Head of caudate nucleus (tissue), 42 donors: ENCODE data around the gene OR13C5.
"Not testable (repeated sequence)": the region's sequence is repeated elsewhere in the genome, so short reads cannot be mapped to it uniquely, and the experiment has no call there.

Experiments used
- DNase-seq, 42 donors: peaks; one replicate each; pipeline versions ENCODE4 v3.0.0 to v3.0.0-alpha.2; 2020 to 2021; ENCODE audit warnings: mixed read lengths in 7 of 42
- intact Hi-C: fragments of 100-400 bp; cut with DNase I; formaldehyde crosslinking; loops from one replicate; pipeline ENCODE4 v1.15.0; 2022

OR13C5 gene, protein sequence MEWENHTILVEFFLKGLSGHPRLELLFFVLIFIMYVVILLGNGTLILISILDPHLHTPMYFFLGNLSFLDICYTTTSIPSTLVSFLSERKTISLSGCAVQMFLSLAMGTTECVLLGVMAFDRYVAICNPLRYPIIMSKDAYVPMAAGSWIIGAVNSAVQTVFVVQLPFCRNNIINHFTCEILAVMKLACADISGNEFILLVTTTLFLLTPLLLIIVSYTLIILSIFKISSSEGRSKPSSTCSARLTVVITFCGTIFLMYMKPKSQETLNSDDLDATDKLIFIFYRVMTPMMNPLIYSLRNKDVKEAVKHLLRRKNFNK

DNA sequence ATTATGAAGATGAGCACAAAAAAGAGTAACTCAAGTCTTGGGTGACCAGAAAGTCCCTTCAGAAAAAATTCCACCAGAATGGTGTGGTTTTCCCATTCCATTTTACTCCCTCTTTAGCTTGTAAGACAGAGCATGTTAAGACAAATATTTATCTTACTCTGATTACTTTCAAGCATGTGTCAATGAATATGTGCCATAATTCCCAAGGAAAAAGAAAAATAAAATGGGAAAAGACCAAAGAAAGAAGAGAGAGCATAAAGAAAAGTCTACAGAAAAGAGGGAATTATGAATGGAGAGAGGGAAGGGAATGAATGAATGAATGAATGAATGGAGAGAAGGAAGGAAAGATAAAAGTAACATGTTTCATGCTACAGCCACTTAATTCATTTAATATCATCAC, at the start of gene OR13C5:
Gene OR13C5, minus strand, starts transcription at position 101 of the 400 bp plus-strand sequence. Its CDS starts 0 bp downstream, at position 101.
- DNase-seq, intact Hi-C loops: not testable (repeated sequence)

DNA sequence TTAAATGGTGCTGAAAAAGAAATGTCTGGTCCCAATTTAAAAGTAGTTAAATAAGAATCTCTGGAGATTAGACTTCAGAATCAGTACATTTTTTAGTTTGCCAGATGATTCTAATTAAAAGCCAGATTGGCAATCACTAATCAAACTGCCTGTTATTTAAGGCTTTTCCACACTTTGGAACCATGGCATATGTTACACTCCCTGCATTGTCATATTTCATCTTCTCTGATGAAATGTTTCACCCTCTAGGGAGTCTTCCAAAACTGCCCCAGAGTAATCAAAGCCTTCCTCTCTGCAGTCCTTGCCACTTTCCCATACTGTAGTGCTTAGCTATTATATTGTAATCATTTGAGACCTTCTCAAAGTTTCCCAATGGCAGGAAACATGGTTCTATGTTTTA, 36.2 kb upstream of the OR13C5 start:
- no peak for DNase-seq
- intact Hi-C loops, result no loop called here

DNA sequence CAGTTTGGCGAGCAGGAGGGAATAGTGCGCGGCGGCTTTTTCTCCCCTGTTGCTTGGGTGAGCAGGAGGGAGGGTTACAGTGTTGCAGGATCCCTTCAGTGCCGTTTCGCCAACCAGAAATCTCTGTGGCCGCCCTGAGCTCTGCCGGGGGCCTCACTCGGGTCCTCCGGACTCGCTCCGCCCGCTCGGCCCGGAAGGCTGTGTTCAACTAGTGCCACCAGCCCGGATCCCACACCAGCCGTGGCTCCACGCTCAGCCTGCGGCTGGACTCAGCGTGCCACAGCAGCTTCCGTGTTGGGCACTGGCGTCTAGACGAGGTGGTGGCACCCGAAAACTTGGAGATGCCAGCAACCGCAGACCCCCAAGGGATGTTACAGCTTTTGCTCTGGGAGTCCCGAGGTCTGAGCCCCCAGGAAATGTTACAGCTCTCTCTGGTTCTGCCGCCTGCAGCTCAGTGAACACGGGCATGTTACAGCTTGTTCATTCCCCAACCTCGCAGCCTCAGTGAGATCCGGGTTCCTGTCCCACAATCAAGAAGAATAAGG, 34.8 kb upstream of the OR13C5 start:
- no peak for DNase-seq
- intact Hi-C loops, result no loop called here

DNA sequence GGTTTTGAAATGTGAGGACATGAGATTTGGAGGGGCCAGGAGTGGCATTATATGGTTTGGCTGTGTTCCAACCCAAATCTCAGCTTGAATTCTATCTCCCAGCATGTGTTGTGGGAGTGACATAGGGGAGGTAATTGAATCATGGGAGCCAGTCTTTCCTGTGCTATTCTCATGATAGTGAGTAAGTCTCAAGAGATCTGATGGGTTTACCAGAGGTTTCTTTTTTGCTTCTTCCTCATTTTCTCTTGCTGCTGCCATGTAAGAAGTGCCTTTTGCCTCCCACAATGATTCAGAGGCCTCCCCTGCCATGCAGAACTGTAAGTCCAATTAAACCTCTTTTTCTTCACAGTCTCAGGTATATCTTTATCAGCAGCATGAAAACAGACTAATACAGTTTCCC, 26.8 kb upstream of the OR13C5 start:
- DNase-seq, intact Hi-C loops: not testable (repeated sequence)

DNA sequence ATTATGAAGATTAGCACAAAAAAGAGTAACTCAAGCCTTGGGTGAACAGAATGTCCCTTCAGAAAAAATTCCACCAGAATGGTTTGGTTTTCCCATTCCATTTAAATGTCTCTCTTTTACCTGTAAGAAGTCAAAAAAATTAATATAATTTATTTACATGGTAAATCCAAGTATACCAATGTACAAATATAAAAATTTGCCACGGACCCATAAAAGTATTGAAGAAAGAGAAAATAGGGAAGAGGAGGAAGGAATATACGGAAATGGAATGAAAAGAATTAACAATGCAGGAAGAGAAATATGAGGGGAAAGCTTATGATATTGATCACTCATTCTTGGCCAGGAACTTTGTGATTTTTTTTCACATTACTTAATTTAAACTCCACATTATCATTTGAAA, 18.9 kb upstream of the OR13C5 start, which contains the start of gene OR13C9:
Gene OR13C9, minus strand, starts transcription at position 101 of the 400 bp plus-strand sequence. Its CDS starts 0 bp downstream, at position 101.
- no peak for DNase-seq
- intact Hi-C loops, result no loop called here

DNA sequence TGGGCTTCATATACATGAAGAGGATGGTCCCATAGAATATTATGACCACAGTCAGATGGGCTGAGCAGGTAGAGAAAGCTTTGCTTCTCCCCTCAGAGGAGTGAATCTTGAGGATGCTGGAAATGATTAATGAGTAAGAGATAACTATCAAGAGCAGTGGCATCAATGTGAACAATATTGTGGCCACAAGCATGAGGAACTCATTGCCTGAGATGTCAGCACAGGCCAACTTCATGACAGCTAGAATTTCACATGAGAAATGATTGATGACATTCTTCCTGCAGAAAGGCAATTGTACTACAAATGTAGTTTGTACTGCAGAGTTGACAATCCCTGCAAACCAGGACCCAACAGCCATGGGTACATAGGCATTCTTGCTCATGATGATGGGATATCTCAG, 18.2 kb upstream of the OR13C5 start:
- intact Hi-C loops, result no loop called here
- no peak for DNase-seq

DNA sequence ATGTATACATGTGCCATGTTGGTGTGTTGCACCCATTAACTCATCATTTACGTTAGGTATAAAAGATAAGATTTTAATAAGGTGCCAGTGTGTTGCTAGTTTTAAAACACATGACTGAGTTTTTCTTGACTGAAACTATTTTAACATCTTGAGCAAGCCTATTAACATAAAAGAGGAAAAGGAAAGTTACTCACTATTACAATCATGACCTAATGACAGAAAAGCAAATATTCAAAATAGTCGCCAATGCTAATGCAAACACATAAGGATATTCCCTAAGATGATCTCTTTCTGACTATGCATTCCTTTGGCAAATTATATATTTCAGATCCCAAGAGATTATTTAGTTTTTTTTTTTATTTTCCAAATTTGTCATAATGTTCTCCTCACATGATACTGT, 12.0 kb upstream of the OR13C5 start:
- no peak for DNase-seq
- intact Hi-C loops, result no loop called here

DNA sequence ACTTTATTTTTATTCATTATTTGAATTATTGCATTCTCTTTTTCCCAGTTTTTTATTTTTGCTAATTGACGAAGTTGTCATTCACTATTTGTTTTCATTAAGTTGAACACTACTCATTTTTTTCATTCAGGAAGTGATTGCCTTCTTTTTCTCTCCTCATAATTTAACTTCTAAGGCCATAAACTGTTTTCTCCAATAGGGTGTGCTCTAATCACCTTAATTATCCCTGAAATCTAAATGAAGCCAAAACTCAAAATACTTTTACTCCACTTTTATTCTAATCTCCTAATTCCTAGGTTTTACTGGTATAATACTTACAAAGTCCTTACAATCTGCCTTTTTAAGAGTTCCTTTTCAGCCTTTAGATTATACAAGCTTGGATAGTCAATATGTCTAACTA, 9.1 kb upstream of the OR13C5 start:
- intact Hi-C loops, result no loop called here
- DNase-seq, result no peak

DNA sequence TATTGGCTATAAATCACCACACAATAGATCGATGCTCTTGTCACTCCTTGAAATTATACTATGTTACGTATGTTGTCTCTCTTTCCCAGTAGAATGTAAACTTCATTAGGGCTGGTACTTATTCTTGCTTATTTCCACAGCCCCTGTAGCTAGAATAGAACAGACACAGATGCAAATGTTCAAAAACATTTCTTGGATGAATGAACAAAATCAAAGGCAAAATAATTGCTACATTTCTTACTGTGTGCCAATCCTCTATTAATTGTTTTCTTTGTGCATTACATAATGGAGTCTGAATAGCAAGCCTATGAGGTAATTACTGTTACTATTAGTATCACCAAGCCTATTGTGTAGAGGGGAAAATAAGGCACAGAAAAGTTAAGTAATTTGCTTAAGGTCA, 6.9 kb upstream of the OR13C5 start:
- DNase-seq, result no peak
- intact Hi-C loops, result no loop called here

DNA sequence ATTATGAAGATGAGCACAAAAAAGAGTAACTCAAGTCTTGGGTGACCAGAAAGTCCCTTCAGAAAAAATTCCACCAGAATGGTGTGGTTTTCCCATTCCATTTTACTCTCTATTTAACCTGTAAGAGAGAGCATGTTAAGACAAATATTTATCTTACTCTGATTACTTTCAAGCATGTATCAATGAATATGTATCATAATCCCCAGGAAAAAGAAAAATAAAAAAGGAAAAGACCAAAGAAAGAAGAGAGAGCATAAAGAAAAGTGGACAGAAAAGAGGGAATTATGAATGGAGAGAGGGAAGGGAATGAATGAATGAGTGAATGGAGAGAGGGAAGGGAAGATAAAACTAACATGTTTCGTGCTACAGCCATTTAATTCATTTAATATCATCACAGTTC, 6.3 kb upstream of the OR13C5 start, which contains the start of gene OR13C2:
Gene OR13C2, minus strand, starts transcription at position 101 of the 400 bp plus-strand sequence. Its CDS starts 0 bp downstream, at position 101.
- intact Hi-C loops, DNase-seq: not testable (repeated sequence)

DNA sequence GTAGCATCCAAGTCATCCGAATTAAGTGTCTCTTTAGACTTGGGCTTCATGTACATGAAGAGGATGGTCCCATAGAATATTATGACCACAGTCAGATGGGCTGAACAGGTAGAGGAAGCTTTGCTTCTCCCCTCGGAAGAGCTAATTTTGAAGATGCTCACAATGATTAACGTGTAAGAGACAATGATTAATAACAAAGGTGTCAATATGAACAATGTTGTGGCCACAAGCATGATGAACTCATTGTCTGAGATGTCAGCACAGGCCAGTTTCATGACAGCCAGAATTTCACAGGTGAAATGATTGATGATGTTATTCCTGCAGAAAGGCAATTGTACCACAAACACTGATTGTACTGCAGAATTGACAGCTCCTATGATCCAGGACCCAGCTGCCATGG, 5.6 kb upstream of the OR13C5 start:
- DNase-seq, result no peak
- intact Hi-C loops, result no loop called here

DNA sequence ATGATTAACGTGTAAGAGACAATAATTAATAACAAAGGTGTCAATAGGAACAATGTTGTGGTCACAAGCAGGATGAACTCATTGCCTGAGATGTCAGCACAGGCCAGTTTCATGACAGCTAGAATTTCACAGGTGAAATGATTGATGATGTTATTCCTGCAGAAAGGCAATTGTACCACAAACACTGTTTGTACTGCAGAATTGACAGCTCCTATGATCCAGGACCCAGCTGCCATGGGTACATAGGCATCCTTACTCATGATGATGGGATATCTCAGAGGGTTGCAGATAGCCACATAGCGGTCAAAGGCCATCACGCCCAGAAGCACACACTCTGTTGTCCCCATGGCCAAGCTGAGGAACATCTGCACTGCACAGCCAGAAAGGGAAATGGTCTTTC, 464 bp downstream of the OR13C5 start:
- DNase-seq, intact Hi-C loops: not testable (repeated sequence)

DNA sequence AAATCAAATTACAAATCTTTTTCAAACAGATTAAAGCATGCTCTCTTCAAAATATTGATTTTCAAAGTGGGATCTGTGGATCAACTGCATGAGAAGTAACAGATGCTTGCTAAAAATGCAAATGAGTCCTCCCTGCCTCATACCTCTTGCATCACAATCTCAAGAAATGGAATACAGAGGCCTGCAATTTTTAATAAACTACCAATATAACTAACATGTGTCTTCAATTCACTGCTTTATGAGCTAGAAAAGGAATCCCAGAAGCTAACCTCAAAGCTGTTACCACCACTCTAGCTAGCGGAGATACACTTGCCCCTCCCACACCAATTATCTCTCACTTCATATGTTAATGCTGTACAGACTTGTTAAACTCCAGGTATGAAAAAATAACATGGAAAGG, 9.6 kb downstream of the OR13C5 start:
- intact Hi-C loops, result no loop called here
- no peak for DNase-seq

DNA sequence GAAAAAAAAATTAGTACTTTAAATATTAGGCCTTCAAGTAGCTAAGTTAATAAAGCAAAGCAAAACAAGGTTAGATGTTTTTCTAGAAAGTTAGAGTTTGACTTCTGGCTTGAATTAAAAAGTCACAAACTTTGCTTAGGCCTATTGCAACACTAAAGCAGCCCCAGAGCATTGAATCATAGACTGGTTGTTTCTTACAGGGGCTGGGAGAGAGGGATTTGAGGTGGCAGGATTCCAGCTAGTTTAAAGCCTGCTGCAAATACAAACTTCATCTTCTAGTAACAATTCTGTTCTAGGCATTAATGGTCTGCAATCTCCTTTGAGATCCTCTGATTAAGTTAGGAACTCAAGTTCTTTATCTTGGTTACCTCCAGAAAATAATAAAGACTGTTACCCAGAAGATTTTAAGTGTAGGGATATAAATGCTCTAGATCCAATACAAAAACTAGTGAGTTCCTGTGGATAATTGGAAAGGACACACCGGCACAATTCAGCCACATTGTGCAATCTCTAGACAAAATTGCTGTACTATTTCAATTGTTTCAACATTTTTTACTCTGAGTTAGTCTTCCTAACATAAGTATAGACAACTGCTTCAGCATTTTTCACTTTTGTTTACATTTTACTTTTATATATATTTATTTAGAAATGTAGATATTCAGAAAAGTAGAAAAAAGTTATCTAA, 12.6 kb downstream of the OR13C5 start:
- intact Hi-C loops, result no loop called here
- no peak for DNase-seq

DNA sequence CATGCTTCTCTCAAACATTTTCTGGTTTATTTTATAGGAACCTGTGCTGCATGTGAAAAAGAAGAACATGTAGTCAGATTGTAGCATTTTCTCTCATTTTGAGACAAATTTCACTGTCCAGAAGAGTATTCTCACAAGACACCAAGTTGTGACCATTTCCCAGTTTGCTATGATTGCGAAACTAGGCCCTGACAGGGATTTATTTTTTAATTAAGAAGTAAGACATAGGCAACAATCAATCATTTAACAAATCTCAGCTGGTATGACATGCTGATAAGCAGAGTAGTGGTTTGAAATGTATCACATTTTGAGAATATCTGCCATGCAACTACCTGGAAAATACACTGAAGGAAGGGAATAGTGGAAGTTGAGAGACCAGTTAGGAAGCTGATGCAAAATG, 18.7 kb downstream of the OR13C5 start:
- intact Hi-C loops, result no loop called here
- no peak for DNase-seq

DNA sequence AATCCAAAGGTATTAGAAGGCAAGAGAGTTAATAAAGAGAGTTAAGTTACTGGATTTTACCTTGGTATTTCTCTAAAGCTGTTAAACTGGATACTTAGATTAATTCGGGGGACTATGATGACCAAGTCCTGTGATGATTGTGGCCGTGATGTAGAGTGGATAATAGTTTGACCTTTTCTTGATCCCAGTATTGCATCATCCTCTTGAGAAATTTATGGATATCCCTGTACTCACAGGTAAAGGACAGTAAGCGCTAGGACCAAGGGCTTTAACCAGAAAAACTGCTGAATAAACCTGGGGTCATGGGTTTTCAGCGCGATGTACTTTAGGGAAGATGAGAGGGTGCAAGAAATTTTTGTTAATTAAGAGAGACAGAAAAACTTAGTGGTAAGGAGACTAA, 21.9 kb downstream of the OR13C5 start:
- intact Hi-C loops, result no loop called here
- DNase-seq, result no peak

DNA sequence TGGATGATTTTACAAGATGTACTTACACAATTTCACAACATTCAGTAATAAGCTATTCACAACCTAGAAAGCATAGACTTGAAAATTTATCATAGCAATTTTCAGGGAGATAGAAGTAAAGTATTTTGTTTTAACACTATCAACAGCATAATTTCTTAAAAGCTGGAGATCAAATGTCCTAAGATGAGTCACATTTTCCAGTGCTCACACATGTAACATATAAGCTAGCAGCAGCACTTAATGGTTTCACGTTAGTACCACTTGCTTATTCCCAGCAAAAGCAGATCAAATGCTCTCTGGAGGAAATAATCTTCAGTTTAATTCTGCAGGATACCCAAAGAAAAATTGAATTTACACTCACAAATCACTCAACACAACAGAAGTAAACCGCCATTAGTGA, 23.8 kb downstream of the OR13C5 start:
- intact Hi-C loops, result no loop called here

DNA sequence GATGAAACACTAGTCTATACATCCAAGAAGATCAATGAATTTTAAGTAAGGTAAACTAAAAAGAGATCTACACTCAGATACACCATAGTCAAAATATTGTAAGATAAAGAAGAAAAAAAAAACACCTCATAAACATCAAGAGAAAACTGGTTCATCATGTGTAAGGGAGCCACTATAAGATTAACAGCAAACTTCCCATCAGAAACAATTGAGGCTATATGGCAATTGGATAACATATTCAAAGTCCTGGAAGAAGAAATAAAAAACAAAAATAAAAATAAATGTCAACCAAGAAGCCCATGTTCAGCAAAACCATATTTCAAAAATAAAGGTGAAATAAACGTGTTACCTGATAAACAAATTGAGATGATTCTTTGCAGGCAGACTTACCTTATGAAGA, 26.6 kb downstream of the OR13C5 start:
- intact Hi-C loops, result no loop called here
- no peak for DNase-seq

More for the DNA sequence above, 23.8 kb downstream of the OR13C5 start:
- no peak for DNase-seq

DNA sequence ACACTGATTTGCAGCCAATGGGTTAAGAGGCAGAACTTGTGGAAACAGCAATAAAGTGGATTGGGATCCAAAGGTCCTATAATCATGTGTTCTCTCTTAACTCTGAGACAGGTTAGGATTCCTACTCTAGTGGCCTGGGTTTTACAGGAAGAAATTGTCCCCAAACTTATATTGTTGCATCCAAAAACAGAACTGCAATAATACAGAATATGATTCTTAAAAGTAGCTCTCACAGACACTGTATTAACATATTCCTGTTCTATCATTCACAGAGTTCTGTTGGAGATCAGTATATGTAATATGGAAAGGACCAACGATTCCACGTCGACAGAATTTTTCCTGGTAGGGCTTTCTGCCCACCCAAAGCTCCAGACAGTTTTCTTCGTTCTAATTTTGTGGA, 30.3 kb downstream of the OR13C5 start, which contains the start of gene OR13C8:
Gene OR13C8, plus strand, starts transcription at position 301 of the 400 bp plus-strand sequence. Its CDS starts 0 bp downstream, at position 301.
- intact Hi-C loops, result no loop called here
- DNase-seq, result no peak

DNA sequence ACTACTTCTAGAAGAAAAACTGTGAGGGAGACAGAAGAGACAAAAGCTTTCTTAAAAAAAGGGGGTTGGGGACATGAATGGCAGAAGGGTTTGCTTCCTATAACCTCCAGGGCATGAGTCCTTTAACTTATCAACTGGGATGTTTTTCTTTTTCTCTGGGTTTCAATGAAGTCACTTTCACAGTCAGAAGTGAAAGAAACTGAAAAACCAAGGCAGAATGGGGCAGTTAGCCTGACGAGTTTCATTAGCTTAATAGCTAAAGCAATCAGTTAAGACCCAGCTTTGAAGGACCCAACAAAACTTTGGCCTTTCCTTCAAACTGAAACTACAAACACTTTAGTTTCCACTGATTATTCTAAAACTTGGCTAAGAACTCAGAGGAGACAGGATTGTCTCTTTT, 34.9 kb downstream of the OR13C5 start:
- intact Hi-C loops, result no loop called here
- no peak for DNase-seq
